Measurements from ENCODE around the gene UBE2I. TPM values are rescaled to one million over a fixed set of nuclear protein-coding genes. Genes with fewer than 3 reads are reported as not detected.
"Not testable (repeated sequence)": the region's sequence is repeated elsewhere in the genome, so short reads cannot be mapped to it uniquely, and the experiment has no call there.

The UBE2I gene
- polyA plus RNA-seq, 2 of the 4 experiments (the other 2 are of a cell fraction) = 170 to 208 TPM

DNA sequence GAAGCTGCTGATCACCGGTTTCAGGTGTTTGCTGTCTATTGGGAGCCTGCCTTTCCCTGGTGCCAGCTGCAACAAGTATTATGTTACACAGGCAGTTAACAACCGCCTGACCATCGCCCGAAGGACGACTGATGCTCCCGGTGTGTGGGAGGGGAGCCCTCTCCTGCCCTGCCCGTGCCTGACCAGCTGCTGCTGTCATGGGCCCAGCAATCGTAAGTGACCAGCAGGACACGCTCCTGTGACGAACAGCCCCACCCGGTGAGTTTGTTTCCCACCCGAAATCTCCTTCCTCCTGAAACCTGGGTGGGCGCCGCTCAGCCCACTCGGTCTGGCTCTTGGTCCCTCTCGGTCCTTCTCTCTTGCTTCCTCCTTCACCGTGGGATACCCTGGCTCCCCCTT, 17.9 kb upstream of the UBE2I start:
- ChIA-PET POLR2A (no interaction called here), CTCF (interaction anchor here (3.2 kb wide), 1 partner anchor 9 kb away, joined by 20 read pairs; no protein-coding TSS in a partner anchor)
- Histone ChIP-seq H3K9me3 (no peaks in the 10 kb centered on the region), H3K4me2 (no peak overlapping the region), H3K4me1 (peaks cover 8% of the 10 kb centered on the region; the same call in 2 of the 3 replicates), H3K4me3 (no peak overlapping the region), H3K27ac (no peak overlapping the region)
- DNase-seq (ENCODE audit: low read depth in 1 of 2, low spot score in 1 of 2) (no peak), FAIRE-seq (no peak), ATAC-seq (no peak; a peak in 1 of 6 replicates)
- 79% methylated on average over 17 of the region's 17 CpGs for WGBS (ENCODE audit: missing lambda C conversion rate)
- no peak for TF ChIP-seq FOSB (CRISPR knock-in tag; IDR thresholded peaks at IDR 0.05)
- no peak for TF ChIP-seq CEBPB (IDR thresholded peaks at IDR 0.05)
- TF ChIP-seq ZC3H11A (IDR thresholded peaks at IDR 0.05) = no peak
- no peak for TF ChIP-seq HMGXB4 (CRISPR knock-in tag; IDR thresholded peaks at IDR 0.05; ENCODE audit: borderline replicate concordance)
- no peak for TF ChIP-seq REST (IDR thresholded peaks at IDR 0.05)
- no peak for TF ChIP-seq NFE2L2 (conservative IDR thresholded peaks at IDR 0.05; ENCODE audit: low read length)
- TF ChIP-seq FOXS1 (CRISPR knock-in tag; IDR thresholded peaks at IDR 0.05) = no peak
- TF ChIP-seq RFX5 (IDR thresholded peaks at IDR 0.05) = no peak
- no peak for TF ChIP-seq MYC (IDR thresholded peaks at IDR 0.05; ENCODE audit: borderline replicate concordance, low read length)
- TF ChIP-seq POLR2A (IDR thresholded peaks at IDR 0.05; ENCODE audit: low read length) = no peak
- no peak for TF ChIP-seq ESRRA (IDR thresholded peaks at IDR 0.05; ENCODE audit: borderline replicate concordance, low read length)

DNA sequence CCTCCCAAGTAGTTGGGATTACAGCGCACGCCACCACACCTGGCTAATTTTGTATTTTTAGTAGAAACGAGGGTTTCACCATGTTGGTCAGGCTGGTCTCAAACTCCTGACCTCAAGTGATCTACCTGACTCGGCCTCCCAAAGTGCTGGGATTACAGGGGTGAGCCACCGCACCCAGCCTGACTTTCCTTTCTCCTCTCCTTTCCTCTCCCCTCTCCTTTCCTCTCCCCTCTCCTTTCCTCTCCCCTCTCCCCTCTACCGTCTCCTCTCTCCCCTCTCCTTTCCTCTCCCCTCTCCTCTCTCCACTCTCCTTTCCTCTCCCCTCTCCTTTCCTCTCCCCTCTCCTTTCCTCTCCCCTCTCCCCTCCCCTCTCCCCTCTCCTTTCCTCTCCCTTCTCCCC, 17.2 kb upstream of the UBE2I start:
- H3K27ac ChIP-seq; H3K4me3 ChIP-seq; H3K4me2 ChIP-seq; H3K9me3 ChIP-seq; ATAC-seq; FAIRE-seq; DNase-seq (ENCODE audit: low read depth in 1 of 2, low spot score in 1 of 2); POLR2A ChIA-PET: not testable (repeated sequence)
- CTCF ChIA-PET = interaction anchor here (3.2 kb wide), 1 partner anchor 9 kb away, joined by 20 read pairs; no protein-coding TSS in a partner anchor
- WGBS (ENCODE audit: missing lambda C conversion rate) = 77% methylated on average over 5 of the region's 6 CpGs
- peaks cover 14% of the 10 kb centered on the region for H3K4me1 ChIP-seq

DNA sequence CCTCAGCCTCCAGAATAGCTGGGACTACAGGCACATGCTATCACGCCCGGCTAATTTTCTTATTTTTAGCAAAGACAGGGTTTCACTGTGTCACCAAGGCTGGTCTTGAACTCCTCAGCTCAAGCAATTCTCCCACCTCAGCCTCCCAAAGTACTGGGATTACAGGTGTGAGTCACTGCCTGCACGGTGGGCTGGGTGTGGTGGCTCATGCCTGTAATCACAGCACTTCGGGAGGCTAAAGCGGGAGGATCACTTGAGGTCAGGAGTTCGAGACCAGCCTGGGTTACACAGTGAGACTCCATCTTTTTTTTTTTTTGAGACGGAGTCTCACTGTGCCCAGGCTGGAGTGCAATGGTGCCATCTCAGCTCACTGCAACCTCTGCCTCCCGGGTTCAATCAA, 16.6 kb upstream of the UBE2I start:
- H3K9me3 ChIP-seq; DNase-seq (ENCODE audit: low read depth in 1 of 2, low spot score in 1 of 2); H3K4me3 ChIP-seq; POLR2A ChIA-PET; FAIRE-seq; ATAC-seq; H3K4me2 ChIP-seq; H3K27ac ChIP-seq: not testable (repeated sequence)
- peaks cover 19% of the 10 kb centered on the region for H3K4me1 ChIP-seq
- WGBS (ENCODE audit: missing lambda C conversion rate) = 48% methylated on average over 8 of the region's 8 CpGs
- CTCF ChIA-PET = interaction anchor here (0.7 kb wide), 1 partner anchor 23 kb away, joined by 3 read pairs; no protein-coding TSS in a partner anchor

GRCh38 chr16:1293921-1294656, 15.3 kb upstream of the UBE2I start:
- ATAC-seq (no peak), FAIRE-seq (no peak), DNase-seq (ENCODE audit: low read depth in 1 of 2, low spot score in 1 of 2) (no peak)
- WGBS (ENCODE audit: missing lambda C conversion rate) = 82% methylated on average over 11 of the region's 11 CpGs
- Histone ChIP-seq H3K4me2 (no peak overlapping the region), H3K4me1 (peaks cover 14% of the 10 kb centered on the region), H3K27ac (no peak overlapping the region), H3K9me3 (no peaks in the 10 kb centered on the region), H3K4me3 (no peak overlapping the region)
- ChIA-PET CTCF (no interaction called here), POLR2A (interaction anchor here (1.3 kb wide), 1 partner anchor 15 kb away, joined by 3 read pairs; the partner anchor contains the start of gene UBE2I)
- TF ChIP-seq CHD4 (IDR thresholded peaks at IDR 0.05; ENCODE audit: borderline replicate concordance) (no peak), POLR2AphosphoS2 (conservative IDR thresholded peaks at IDR 0.05; ENCODE audit: low read length) (no peak), ATOH8 (CRISPR knock-in tag; IDR thresholded peaks at IDR 0.05; ENCODE audit: low read depth) (0 out of 2 replicates have a peak, but pooled peaks have one; percentile 21), HEYL (CRISPR knock-in tag; IDR thresholded peaks at IDR 0.05) (0 out of 2 replicates have a peak, but pooled peaks have one; percentile 53)
